ENCODE results near the gene TRIM2. TPM values are rescaled to one million over a fixed set of nuclear protein-coding genes. Genes with fewer than 3 reads are reported as not detected.
A peak's percentile ranks its signal among the peaks of the same experiment; 100 is the strongest.

The TRIM2 gene
- total RNA-seq, 1 donor: 39.8 TPM

- peaks cover 10% of the 10 kb centered on the region for H3K4me1 ChIP-seq (ENCODE audit: insufficient read depth, low read length)
- H3K27ac ChIP-seq (ENCODE audit: low read depth, low read length): peak within 1 kb of the TSS; percentile 35
- DNase-seq (ENCODE audit: insufficient read length, low spot score, missing footprints): peak; percentile 94
- H3K4me2 ChIP-seq (ENCODE audit: insufficient read depth, low read length): peak within 1 kb of the TSS; percentile 97
- no peaks in the 10 kb centered on the region for H3K36me3 ChIP-seq (ENCODE audit: insufficient read depth, low read length)
- peak; percentile 62 for TF ChIP-seq CTCF (IDR thresholded peaks at IDR 0.05; ENCODE audit: extremely low read depth, low read depth, low read length)
- peak within 1 kb of the TSS; percentile 86 for H3K4me3 ChIP-seq (ENCODE audit: insufficient read depth, low read length)
- peak within 1 kb of the TSS; percentile 95 for H2AFZ ChIP-seq (ENCODE audit: low read length)
- no peaks in the 10 kb centered on the region for H3K9me3 ChIP-seq (ENCODE audit: low read depth, low read length)
- H3K79me2 ChIP-seq (ENCODE audit: insufficient read depth, low read length): peaks cover 14% of the 10 kb centered on the region
- no peaks in the 10 kb centered on the region for H4K20me1 ChIP-seq (ENCODE audit: insufficient read depth, low read length)
- no peaks in the 10 kb centered on the region for H3K27me3 ChIP-seq (ENCODE audit: insufficient read depth, low read length)
These were observed 140.1 kb downstream of the TRIM2 start, which contains the start of gene MND1 for GRCh38 chr4:153344131-153345011. TSS of gene MND1 (plus strand) at chr4:153344688. CDS start at chr4:153344738, 50 bp downstream.

- peak; percentile 68 for DNase-seq (ENCODE audit: insufficient read length, low spot score, missing footprints)
- peaks cover 10% of the 10 kb centered on the region for H3K4me1 ChIP-seq (ENCODE audit: insufficient read depth, low read length)
- H3K4me2 ChIP-seq (ENCODE audit: insufficient read depth, low read length): peak overlapping the region; percentile 97
- H3K9me3 ChIP-seq (ENCODE audit: low read depth, low read length): no peaks in the 10 kb centered on the region
- H3K79me2 ChIP-seq (ENCODE audit: insufficient read depth, low read length): peaks cover 18% of the 10 kb centered on the region
- peak overlapping the region; percentile 95 for H2AFZ ChIP-seq (ENCODE audit: low read length)
- H3K4me3 ChIP-seq (ENCODE audit: insufficient read depth, low read length): peak overlapping the region; percentile 86
- TF ChIP-seq CTCF (IDR thresholded peaks at IDR 0.05; ENCODE audit: extremely low read depth, low read depth, low read length): no peak
- H3K27ac ChIP-seq (ENCODE audit: low read depth, low read length): peak overlapping the region; percentile 35
- H3K36me3 ChIP-seq (ENCODE audit: insufficient read depth, low read length): no peaks in the 10 kb centered on the region
- no peaks in the 10 kb centered on the region for H3K27me3 ChIP-seq (ENCODE audit: insufficient read depth, low read length)
- H4K20me1 ChIP-seq (ENCODE audit: insufficient read depth, low read length): no peaks in the 10 kb centered on the region
These were observed 141.1 kb downstream of the TRIM2 start for GRCh38 chr4:153345012-153345981.

GRCh38 chr4:153346031-153346430, 141.8 kb downstream of the TRIM2 start:
- TF ChIP-seq CTCF (IDR thresholded peaks at IDR 0.05; ENCODE audit: extremely low read depth, low read depth, low read length): no peak
- no peak for DNase-seq (ENCODE audit: insufficient read length, low spot score, missing footprints)
- H3K4me2 ChIP-seq (ENCODE audit: insufficient read depth, low read length): peak overlapping the region; percentile 97
- H3K79me2 ChIP-seq (ENCODE audit: insufficient read depth, low read length): peaks cover 18% of the 10 kb centered on the region
- H3K4me1 ChIP-seq (ENCODE audit: insufficient read depth, low read length): peaks cover 10% of the 10 kb centered on the region
- no peaks in the 10 kb centered on the region for H4K20me1 ChIP-seq (ENCODE audit: insufficient read depth, low read length)
- no peaks in the 10 kb centered on the region for H3K27me3 ChIP-seq (ENCODE audit: insufficient read depth, low read length)
- H3K9me3 ChIP-seq (ENCODE audit: low read depth, low read length): no peaks in the 10 kb centered on the region
- H2AFZ ChIP-seq (ENCODE audit: low read length): peak overlapping the region; percentile 95
- H3K36me3 ChIP-seq (ENCODE audit: insufficient read depth, low read length): no peaks in the 10 kb centered on the region
- no peak overlapping the region for H3K27ac ChIP-seq (ENCODE audit: low read depth, low read length)
- peak overlapping the region; percentile 86 for H3K4me3 ChIP-seq (ENCODE audit: insufficient read depth, low read length)
